ENCODE measurements around the gene EGFR. TPM values are rescaled to one million over a fixed set of nuclear protein-coding genes. Genes with fewer than 3 reads are reported as not detected.

The EGFR gene
- polyA plus RNA-seq, 4 donors: 19.4 to 34.1 (median 31.0) TPM

GRCh38 chr7:55138663-55139062 lies 119.8 kb downstream of the EGFR start:
- no peak for DNase-seq (ENCODE audit: low read depth in 4 of 4, low spot score in 3 of 4)

- no peak for DNase-seq (ENCODE audit: low read depth in 4 of 4, low spot score in 3 of 4)
Observed at GRCh38 chr7:55140221-55140940, 121.6 kb downstream of the EGFR start.

- DNase-seq (ENCODE audit: low read depth in 4 of 4, low spot score in 3 of 4): no peak
Observed at GRCh38 chr7:55140941-55141278, 122.1 kb downstream of the EGFR start.

GRCh38 chr7:55142919-55143600 lies 124.2 kb downstream of the EGFR start:
- DNase-seq (ENCODE audit: low read depth in 4 of 4, low spot score in 3 of 4): no peak

- DNase-seq (ENCODE audit: low read depth in 4 of 4, low spot score in 3 of 4): no peak
Observed at GRCh38 chr7:55144333-55145317, 125.8 kb downstream of the EGFR start.

GRCh38 chr7:55145606-55146005 lies 126.8 kb downstream of the EGFR start:
- no peak for DNase-seq (ENCODE audit: low read depth in 4 of 4, low spot score in 3 of 4)

GRCh38 chr7:55147101-55147500 lies 128.3 kb downstream of the EGFR start:
- no peak for DNase-seq (ENCODE audit: low read depth in 4 of 4, low spot score in 3 of 4)

GRCh38 chr7:55147736-55148135 lies 128.9 kb downstream of the EGFR start:
- DNase-seq (ENCODE audit: low read depth in 4 of 4, low spot score in 3 of 4): no peak

- DNase-seq (ENCODE audit: low read depth in 4 of 4, low spot score in 3 of 4): no peak
Observed at GRCh38 chr7:55148571-55148970, 129.8 kb downstream of the EGFR start.

- DNase-seq (ENCODE audit: low read depth in 4 of 4, low spot score in 3 of 4): no peak
Observed at GRCh38 chr7:55149001-55149400, 130.2 kb downstream of the EGFR start.

- DNase-seq (ENCODE audit: low read depth in 4 of 4, low spot score in 3 of 4): no peak
Observed at GRCh38 chr7:55150166-55150565, 131.3 kb downstream of the EGFR start.

GRCh38 chr7:55150709-55151451 lies 132.1 kb downstream of the EGFR start:
- DNase-seq (ENCODE audit: low read depth in 4 of 4, low spot score in 3 of 4): no peak

GRCh38 chr7:55152516-55152915 lies 133.7 kb downstream of the EGFR start:
- DNase-seq (ENCODE audit: low read depth in 4 of 4, low spot score in 3 of 4): no peak

GRCh38 chr7:55154096-55154495 lies 135.3 kb downstream of the EGFR start:
- no peak for DNase-seq (ENCODE audit: low read depth in 4 of 4, low spot score in 3 of 4)

GRCh38 chr7:55155351-55156117 lies 136.7 kb downstream of the EGFR start:
- no peak for DNase-seq (ENCODE audit: low read depth in 4 of 4, low spot score in 3 of 4)

GRCh38 chr7:55156919-55157763 lies 138.3 kb downstream of the EGFR start:
- no peak for DNase-seq (ENCODE audit: low read depth in 4 of 4, low spot score in 3 of 4)

GRCh38 chr7:55157764-55158105 lies 138.9 kb downstream of the EGFR start:
- no peak for DNase-seq (ENCODE audit: low read depth in 4 of 4, low spot score in 3 of 4)

GRCh38 chr7:55158541-55159382 lies 139.9 kb downstream of the EGFR start:
- DNase-seq (ENCODE audit: low read depth in 4 of 4, low spot score in 3 of 4): no peak

Measured in left renal pelvis (tissue), 4 donors.